HL-60 (cell line): ENCODE data around the gene CALU.
A peak's percentile ranks its signal among the peaks of the same experiment; 100 is the strongest.

Experiments used
- DNase-seq, 2 experiments: peaks; one replicate each; pipeline ENCODE4 v3.0.0-alpha.2; 2010 to 2020; ENCODE audit warnings: low read depth in 1 of 2, low spot score in 1 of 2
- H3K27ac ChIP-seq: fragments of 250-450 bp; sonication (Bioruptor Pico); replicated peaks from 2 replicates; pipeline ENCODE4 v1.5.1; 2020; ENCODE audit warnings: mild to moderate bottlenecking, moderate library complexity
- H3K27me3 ChIP-seq: fragments of 250-450 bp; sonication (Bioruptor Pico); 2 replicates; pipeline ENCODE4 v1.5.1; 2021; ENCODE audit warnings: mild to moderate bottlenecking, moderate library complexity; ENCODE audit not compliant: insufficient read depth, poor library complexity, severe bottlenecking
- H3K4me3 ChIP-seq: replicated peaks from 2 replicates; pipeline ENCODE4 v1.5.1; 2011; ENCODE audit warnings: mild to moderate bottlenecking, control low read depth, low read length; ENCODE audit not compliant: insufficient read depth
- CTCF ChIP-seq: IDR thresholded peaks from one replicate; pipeline ENCODE4 v1.5.1; 2011; ENCODE audit warnings: low read length, control low read depth, inconsistent platforms; ENCODE audit not compliant: insufficient read depth
- GABPA ChIP-seq: IDR thresholded peaks from 2 replicates; pipeline ENCODE4 v1.6.1; 2012; ENCODE audit warnings: low read depth
- POLR2AphosphoS5 ChIP-seq: IDR thresholded peaks from 2 replicates; pipeline ENCODE4 v1.6.1; 2012; ENCODE audit warnings: low read depth
- REST ChIP-seq: IDR thresholded peaks from 2 replicates; pipeline ENCODE4 v1.6.1; 2012; ENCODE audit warnings: low read depth; ENCODE audit not compliant: insufficient replicate concordance
- SPI1 ChIP-seq: IDR thresholded peaks from 2 replicates; pipeline ENCODE4 v1.6.1; 2012; ENCODE audit warnings: low read depth, mild to moderate bottlenecking, borderline replicate concordance

CALU gene

GRCh38 chr7:128734890-128735289, 4.3 kb upstream of the CALU start:
- Histone ChIP-seq H3K4me3 (no peak overlapping the region), H3K27me3 (no peaks in the 10 kb centered on the region), H3K27ac (peak overlapping the region; percentile 58)
- no peak for TF ChIP-seq CTCF
- TF ChIP-seq GABPA = no peak
- no peak for TF ChIP-seq POLR2AphosphoS5
- no peak for TF ChIP-seq SPI1
- no peak for TF ChIP-seq REST
- DNase-seq = peak in 1 of 2 experiments; percentile 55

GRCh38 chr7:128735436-128735835, 3.7 kb upstream of the CALU start:
- Histone ChIP-seq H3K27me3 (no peaks in the 10 kb centered on the region), H3K27ac (peak overlapping the region; percentile 58), H3K4me3 (no peak overlapping the region)
- TF ChIP-seq SPI1 (peak; percentile 49; the same call in 1 of the 2 replicates), CTCF (no peak), REST (no peak), GABPA (no peak), POLR2AphosphoS5 (0 out of 2 replicates have a peak, but pooled peaks have one; percentile 52)
- DNase-seq = peak; percentile 54 to 80

GRCh38 chr7:128737441-128737840, 1.7 kb upstream of the CALU start:
- Histone ChIP-seq H3K4me3 (no peak overlapping the region), H3K27me3 (no peaks in the 10 kb centered on the region), H3K27ac (no peak overlapping the region)
- no peak for DNase-seq
- TF ChIP-seq GABPA (no peak), SPI1 (no peak), CTCF (no peak), POLR2AphosphoS5 (no peak), REST (no peak)
